ENCODE measurements around the gene SLK. TPM values are rescaled to one million over a fixed set of nuclear protein-coding genes. Genes with fewer than 3 reads are reported as not detected.
A peak's percentile ranks its signal among the peaks of the same experiment; 100 is the strongest.

SLK gene
- total RNA-seq, 1 donor from 2014 or later, result 30.3 TPM

DNA sequence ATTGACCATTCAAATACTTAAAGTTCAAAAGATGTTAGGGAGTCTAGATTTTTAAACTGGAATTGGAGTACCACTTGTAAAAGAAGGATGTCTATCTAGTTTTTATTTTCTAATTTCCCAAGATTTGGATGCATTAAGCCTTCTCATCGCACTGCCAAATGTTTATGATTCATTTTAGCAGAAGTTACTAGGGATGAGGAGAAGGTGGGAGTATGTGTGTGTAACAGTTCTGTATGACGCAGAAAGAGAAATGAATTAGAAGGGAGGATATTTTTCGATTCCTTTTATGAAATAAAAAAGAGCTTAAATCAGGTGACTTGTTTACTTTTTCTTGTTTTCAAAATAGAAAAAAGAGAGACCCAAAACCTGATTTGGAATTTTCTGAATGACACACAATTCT lies 6.8 kb upstream of the SLK start:
- Histone ChIP-seq H3K27me3 (ENCODE audit: control insufficient read depth in 3 of 3, insufficient read depth in 3 of 3, low read length in 3 of 3) (no peaks in the 10 kb centered on the region), H3K4me1 (ENCODE audit: control insufficient read depth in 3 of 3, insufficient read depth in 3 of 3, low read length in 3 of 3) (no peaks in the 10 kb centered on the region), H3K9ac (ENCODE audit: low read depth in 1 of 3, low read length in 3 of 3) (no peak overlapping the region), H3K27ac (ENCODE audit: low read depth, low read length) (no peak overlapping the region), H3K4me3 (ENCODE audit: low read length in 3 of 3) (no peak overlapping the region), H3K9me3 (ENCODE audit: control insufficient read depth in 3 of 3, low read length in 3 of 3) (no peaks in the 10 kb centered on the region), H3K36me3 (ENCODE audit: control insufficient read depth in 3 of 3, insufficient read depth in 3 of 3, low read length in 3 of 3) (no peaks in the 10 kb centered on the region)

DNA sequence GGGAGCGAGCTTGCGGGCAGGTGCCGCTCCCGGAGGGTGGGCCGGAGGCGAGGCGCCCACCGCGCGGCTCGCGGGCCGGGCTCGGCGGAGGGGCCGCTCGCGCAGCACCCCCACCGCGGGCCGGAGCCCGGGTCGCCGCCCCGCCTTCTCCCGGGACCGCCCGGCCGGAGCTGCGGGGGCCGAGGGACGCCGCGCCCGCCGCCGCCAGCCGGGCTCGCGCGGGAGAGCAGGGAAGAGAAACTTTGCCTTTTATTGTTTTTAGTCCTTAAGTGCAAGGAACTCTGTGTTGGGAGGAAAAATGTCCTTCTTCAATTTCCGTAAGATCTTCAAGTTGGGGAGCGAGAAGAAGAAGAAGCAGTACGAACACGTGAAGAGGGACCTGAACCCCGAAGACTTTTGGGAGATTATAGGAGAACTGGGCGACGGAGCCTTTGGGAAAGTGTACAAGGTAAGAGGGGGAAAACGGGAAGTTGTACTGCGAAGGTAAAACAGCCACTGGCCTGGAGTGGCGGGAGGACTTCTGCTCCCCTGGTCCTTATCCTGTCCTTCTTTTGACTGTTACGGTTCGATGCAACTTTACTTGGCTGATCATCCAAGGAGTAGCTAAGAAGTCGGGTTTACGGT lies 620 bp downstream of the SLK start:
- H3K4me1 ChIP-seq (ENCODE audit: control insufficient read depth in 3 of 3, insufficient read depth in 3 of 3, low read length in 3 of 3), result peaks cover 14 to 23% (median 15%) of the 10 kb centered on the region in 3 donors
- H3K9me3 ChIP-seq (ENCODE audit: control insufficient read depth in 3 of 3, low read length in 3 of 3), result no peaks in the 10 kb centered on the region
- H3K27ac ChIP-seq (ENCODE audit: low read depth, low read length), result peak overlapping the region; percentile 90
- H3K9ac ChIP-seq (ENCODE audit: low read depth in 1 of 3, low read length in 3 of 3), result peak overlapping the region; percentile 86 to 99 (median 92)
- no peaks in the 10 kb centered on the region for H3K36me3 ChIP-seq (ENCODE audit: control insufficient read depth in 3 of 3, insufficient read depth in 3 of 3, low read length in 3 of 3)
- H3K27me3 ChIP-seq (ENCODE audit: control insufficient read depth in 3 of 3, insufficient read depth in 3 of 3, low read length in 3 of 3), result no peaks in the 10 kb centered on the region
- peak overlapping the region; percentile 95 to 98 (median 98) for H3K4me3 ChIP-seq (ENCODE audit: low read length in 3 of 3)

DNA sequence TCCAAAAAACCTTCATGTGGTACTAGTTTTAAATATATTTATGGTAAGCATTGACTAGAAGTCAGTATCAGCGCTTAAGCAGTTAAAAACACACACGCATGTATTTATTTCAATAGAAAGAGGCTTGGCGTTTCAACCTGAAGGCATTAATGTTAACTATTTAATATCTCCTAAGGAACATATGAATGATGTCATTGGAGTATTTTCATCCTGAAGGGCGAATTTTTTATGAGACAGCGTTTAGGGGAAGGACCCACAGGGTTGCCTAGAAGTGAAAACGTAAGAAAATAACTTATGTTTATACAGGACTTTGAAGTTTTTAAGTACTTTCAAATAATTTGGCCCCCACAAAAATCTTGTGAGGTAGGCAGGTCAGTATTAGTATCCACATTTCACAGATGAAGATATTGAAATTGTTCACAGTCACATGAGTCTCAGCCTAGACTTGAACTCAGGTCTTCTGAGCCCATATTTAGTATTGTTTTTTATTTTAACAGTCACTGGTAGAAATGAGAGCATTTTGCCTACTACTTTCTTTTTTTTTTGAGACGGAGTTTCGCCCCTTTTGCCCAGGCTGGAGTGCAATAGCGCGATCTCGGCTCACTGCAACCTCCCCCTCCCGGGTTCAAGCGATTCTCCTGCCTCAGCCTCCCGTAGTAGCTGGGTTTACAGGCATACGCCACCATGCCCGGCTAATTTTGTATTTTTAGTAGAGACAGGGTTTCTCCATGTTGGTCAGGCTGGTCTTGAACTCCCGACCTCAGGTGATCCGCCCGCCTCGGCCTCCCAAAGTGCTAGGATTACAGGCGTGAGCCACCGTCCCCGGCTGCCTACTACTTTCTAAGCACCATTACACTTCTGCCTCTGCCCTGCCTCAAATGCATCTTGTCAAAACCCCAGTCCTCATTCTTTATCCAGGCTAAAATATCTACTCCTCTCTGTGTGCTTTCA lies 1.8 kb downstream of the SLK start:
- H3K9me3 ChIP-seq (ENCODE audit: control insufficient read depth in 3 of 3, low read length in 3 of 3), result no peaks in the 10 kb centered on the region
- no peaks in the 10 kb centered on the region for H3K27me3 ChIP-seq (ENCODE audit: control insufficient read depth in 3 of 3, insufficient read depth in 3 of 3, low read length in 3 of 3)
- H3K4me1 ChIP-seq (ENCODE audit: control insufficient read depth in 3 of 3, insufficient read depth in 3 of 3, low read length in 3 of 3), result peaks cover 14 to 23% (median 15%) of the 10 kb centered on the region in 3 donors
- H3K27ac ChIP-seq (ENCODE audit: low read depth, low read length), result no peak overlapping the region
- peak overlapping the region; percentile 75 to 99 (median 92) for H3K9ac ChIP-seq (ENCODE audit: low read depth in 1 of 3, low read length in 3 of 3)
- H3K36me3 ChIP-seq (ENCODE audit: control insufficient read depth in 3 of 3, insufficient read depth in 3 of 3, low read length in 3 of 3), result no peaks in the 10 kb centered on the region
- peak overlapping the region; percentile 95 to 98 (median 98) for H3K4me3 ChIP-seq (ENCODE audit: low read length in 3 of 3)

DNA sequence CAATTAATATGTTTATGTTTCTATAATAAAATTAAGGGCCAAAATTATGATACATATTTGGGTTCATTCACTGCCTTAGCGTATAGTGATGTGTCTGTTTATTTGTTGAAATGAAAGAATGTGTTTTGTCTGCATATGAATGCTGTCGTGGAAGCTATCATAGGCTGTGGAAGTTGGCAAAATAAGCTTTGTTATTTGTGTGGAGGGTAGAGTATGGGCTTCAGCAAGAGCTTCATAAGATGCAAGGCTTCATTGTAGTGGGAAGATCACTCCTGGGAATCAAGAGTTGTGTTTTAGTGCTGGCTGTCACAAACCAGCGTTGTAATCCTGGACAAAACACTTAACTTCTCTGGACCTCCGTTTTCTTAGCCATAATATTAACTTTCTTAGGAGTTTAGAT lies 2.5 kb downstream of the SLK start:
- no peak overlapping the region for H3K27ac ChIP-seq (ENCODE audit: low read depth, low read length)
- H3K36me3 ChIP-seq (ENCODE audit: control insufficient read depth in 3 of 3, insufficient read depth in 3 of 3, low read length in 3 of 3), result no peaks in the 10 kb centered on the region
- no peaks in the 10 kb centered on the region for H3K9me3 ChIP-seq (ENCODE audit: control insufficient read depth in 3 of 3, low read length in 3 of 3)
- H3K4me3 ChIP-seq (ENCODE audit: low read length in 3 of 3), result peak overlapping the region; percentile 95 to 98 (median 98)
- H3K4me1 ChIP-seq (ENCODE audit: control insufficient read depth in 3 of 3, insufficient read depth in 3 of 3, low read length in 3 of 3), result peaks cover 14 to 23% (median 15%) of the 10 kb centered on the region in 3 donors
- peak overlapping the region; percentile 13 to 75 (median 63) for H3K9ac ChIP-seq (ENCODE audit: low read depth in 1 of 3, low read length in 3 of 3)
- no peaks in the 10 kb centered on the region for H3K27me3 ChIP-seq (ENCODE audit: control insufficient read depth in 3 of 3, insufficient read depth in 3 of 3, low read length in 3 of 3)

DNA sequence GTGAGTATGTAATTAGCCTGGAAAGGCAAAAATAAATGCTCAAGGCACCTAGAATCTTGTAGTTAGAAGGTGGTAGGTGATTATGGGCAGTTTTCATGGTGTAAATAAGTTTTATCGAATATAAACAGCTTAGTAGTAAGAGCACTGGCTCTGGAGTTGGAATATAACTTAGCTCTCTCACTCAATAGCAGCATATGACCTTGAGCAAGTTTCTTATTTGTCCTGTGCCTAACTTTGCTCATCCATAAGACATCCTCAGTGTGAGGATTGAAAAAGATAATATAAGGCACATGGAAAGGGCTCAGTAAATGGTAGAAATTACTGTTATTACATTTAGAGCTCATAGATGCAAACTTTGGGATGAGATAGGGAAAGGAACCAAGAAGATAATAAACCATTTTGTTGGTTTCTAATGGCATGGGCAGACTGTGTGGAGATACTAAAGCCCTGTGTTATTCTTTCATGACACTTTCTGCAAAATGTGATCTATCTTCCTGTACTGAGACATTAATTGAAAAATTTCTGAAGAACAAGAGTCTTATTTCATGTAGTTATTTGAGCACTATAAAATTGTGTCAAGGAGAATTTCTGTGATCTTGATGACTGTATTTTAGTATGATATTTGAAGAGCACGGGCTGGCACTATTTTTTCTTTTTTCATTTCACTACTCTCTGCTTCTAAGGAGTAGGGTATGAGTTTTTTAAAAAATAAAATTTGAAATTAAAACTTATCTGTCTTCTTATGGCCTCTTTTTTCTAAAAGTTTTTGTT lies 3.1 kb downstream of the SLK start:
- no peaks in the 10 kb centered on the region for H3K27me3 ChIP-seq (ENCODE audit: control insufficient read depth in 3 of 3, insufficient read depth in 3 of 3, low read length in 3 of 3)
- peak overlapping the region; percentile 95 to 98 (median 98) for H3K4me3 ChIP-seq (ENCODE audit: low read length in 3 of 3)
- H3K27ac ChIP-seq (ENCODE audit: low read depth, low read length), result no peak overlapping the region
- H3K4me1 ChIP-seq (ENCODE audit: control insufficient read depth in 3 of 3, insufficient read depth in 3 of 3, low read length in 3 of 3), result peaks cover 14 to 23% (median 18%) of the 10 kb centered on the region in 3 donors
- no peaks in the 10 kb centered on the region for H3K36me3 ChIP-seq (ENCODE audit: control insufficient read depth in 3 of 3, insufficient read depth in 3 of 3, low read length in 3 of 3)
- H3K9ac ChIP-seq (ENCODE audit: low read depth in 1 of 3, low read length in 3 of 3), result peak overlapping the region; percentile 13 to 63 (median 42)
- H3K9me3 ChIP-seq (ENCODE audit: control insufficient read depth in 3 of 3, low read length in 3 of 3), result no peaks in the 10 kb centered on the region

DNA sequence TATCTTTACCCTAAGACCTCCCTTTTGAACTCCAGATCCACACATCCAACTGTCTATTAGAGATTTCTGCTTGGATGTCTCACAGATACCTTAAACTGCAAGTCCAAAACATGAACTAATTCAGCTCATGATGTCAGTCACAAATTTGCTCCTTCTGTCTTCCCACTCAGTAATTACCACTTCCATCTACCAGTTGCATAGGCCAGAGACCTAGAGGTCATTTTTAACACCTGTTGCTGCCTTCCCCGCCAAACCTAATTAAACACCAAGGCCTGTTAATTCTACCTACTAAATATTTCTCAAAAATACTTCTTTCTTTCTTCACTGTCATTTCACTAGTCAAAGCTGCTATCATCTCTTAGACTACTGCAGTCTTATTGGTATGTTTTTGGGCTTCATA lies 8.2 kb downstream of the SLK start:
- Histone ChIP-seq H3K4me3 (ENCODE audit: low read length in 3 of 3) (no peak overlapping the region), H3K4me1 (ENCODE audit: control insufficient read depth in 3 of 3, insufficient read depth in 3 of 3, low read length in 3 of 3) (peaks cover 1 to 16% (median 2%) of the 10 kb centered on the region in 3 donors), H3K9me3 (ENCODE audit: control insufficient read depth in 3 of 3, low read length in 3 of 3) (no peaks in the 10 kb centered on the region), H3K27me3 (ENCODE audit: control insufficient read depth in 3 of 3, insufficient read depth in 3 of 3, low read length in 3 of 3) (no peaks in the 10 kb centered on the region), H3K36me3 (ENCODE audit: control insufficient read depth in 3 of 3, insufficient read depth in 3 of 3, low read length in 3 of 3) (no peaks in the 10 kb centered on the region), H3K27ac (ENCODE audit: low read depth, low read length) (no peak overlapping the region), H3K9ac (ENCODE audit: low read depth in 1 of 3, low read length in 3 of 3) (no peak overlapping the region)

DNA sequence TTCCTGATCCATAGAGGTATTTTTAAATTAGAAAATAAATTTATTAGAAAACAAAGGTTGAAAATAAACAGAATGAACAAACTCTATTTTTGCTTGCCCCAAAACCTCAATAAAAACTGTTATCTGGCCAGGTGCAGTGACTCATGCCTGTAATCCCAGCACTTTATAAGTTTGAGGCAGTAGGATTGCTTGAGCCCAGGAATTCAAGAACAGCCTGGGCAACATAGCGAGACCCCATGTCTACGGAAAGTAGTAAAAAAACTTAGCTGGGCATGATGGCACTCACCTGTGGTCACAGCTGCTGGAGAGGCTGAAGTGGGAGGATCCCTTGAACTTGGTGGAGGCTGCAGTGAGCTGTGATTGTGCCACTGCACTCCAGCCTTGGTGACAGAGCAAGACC lies 10.3 kb downstream of the SLK start:
- H3K9me3 ChIP-seq (ENCODE audit: control insufficient read depth in 3 of 3, low read length in 3 of 3), result no peaks in the 10 kb centered on the region
- no peak overlapping the region for H3K9ac ChIP-seq (ENCODE audit: low read depth in 1 of 3, low read length in 3 of 3)
- no peaks in the 10 kb centered on the region for H3K27me3 ChIP-seq (ENCODE audit: control insufficient read depth in 3 of 3, insufficient read depth in 3 of 3, low read length in 3 of 3)
- H3K4me3 ChIP-seq (ENCODE audit: low read length in 3 of 3), result no peak overlapping the region
- peaks cover 0 to 13% (median 2%) of the 10 kb centered on the region in 3 donors for H3K4me1 ChIP-seq (ENCODE audit: control insufficient read depth in 3 of 3, insufficient read depth in 3 of 3, low read length in 3 of 3)
- H3K36me3 ChIP-seq (ENCODE audit: control insufficient read depth in 3 of 3, insufficient read depth in 3 of 3, low read length in 3 of 3), result no peaks in the 10 kb centered on the region
- H3K27ac ChIP-seq (ENCODE audit: low read depth, low read length), result no peak overlapping the region

DNA sequence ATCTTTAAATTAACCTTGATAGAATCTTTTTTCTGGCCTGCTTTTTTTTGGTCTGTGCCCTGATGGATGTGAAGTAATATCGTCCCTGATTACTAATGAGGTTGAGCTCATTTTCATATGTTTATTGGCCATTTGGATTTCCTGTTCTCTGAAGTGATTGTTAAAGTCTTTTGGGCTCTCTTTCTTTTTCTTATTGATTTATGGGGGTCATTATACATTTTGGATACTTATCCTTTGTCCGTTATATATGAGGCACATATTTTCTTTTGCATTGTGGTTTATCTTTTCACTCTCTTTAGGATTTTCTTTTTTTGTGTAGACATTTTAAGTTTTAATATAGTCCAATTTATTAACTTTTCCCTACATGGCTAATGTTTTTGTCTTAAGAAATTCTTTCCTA lies 12.6 kb downstream of the SLK start:
- Histone ChIP-seq H3K4me3 (ENCODE audit: low read length in 3 of 3) (no peak overlapping the region), H3K9me3 (ENCODE audit: control insufficient read depth in 3 of 3, low read length in 3 of 3) (no peaks in the 10 kb centered on the region), H3K4me1 (ENCODE audit: control insufficient read depth in 3 of 3, insufficient read depth in 3 of 3, low read length in 3 of 3) (peaks cover 4 to 23% (median 7%) of the 10 kb centered on the region in 3 donors), H3K9ac (ENCODE audit: low read depth in 1 of 3, low read length in 3 of 3) (no peak overlapping the region), H3K27ac (ENCODE audit: low read depth, low read length) (no peak overlapping the region), H3K27me3 (ENCODE audit: control insufficient read depth in 3 of 3, insufficient read depth in 3 of 3, low read length in 3 of 3) (no peaks in the 10 kb centered on the region), H3K36me3 (ENCODE audit: control insufficient read depth in 3 of 3, insufficient read depth in 3 of 3, low read length in 3 of 3) (no peaks in the 10 kb centered on the region)

DNA sequence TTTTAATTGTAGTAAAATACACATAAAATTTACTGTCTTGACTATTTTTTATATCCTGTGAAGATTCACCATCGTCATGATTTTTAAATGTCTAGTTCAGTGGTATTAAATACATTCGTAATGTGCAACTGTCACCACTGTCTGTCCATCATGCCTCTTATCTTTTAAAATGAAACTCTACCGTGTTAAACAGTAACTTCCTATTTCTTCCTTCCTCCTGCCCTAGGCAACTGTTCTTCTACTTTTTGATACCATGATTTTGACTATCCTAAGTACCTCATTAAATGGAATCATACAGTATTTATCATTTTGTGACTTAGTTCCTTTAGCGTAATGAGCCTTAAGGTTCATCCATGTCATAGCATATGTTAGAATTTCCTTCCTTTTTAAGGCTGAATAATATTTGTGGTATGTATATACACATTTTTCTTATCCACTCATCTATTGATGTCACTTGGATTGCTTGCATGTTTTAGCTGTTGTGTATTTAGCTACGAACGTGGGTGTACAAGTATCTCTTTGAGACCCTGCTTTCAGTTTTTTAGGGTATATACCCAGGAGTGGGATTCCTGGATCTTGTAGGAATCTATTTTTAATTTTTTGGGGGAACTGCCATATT lies 13.5 kb downstream of the SLK start:
- Histone ChIP-seq H3K27me3 (ENCODE audit: control insufficient read depth in 3 of 3, insufficient read depth in 3 of 3, low read length in 3 of 3) (no peaks in the 10 kb centered on the region), H3K4me1 (ENCODE audit: control insufficient read depth in 3 of 3, insufficient read depth in 3 of 3, low read length in 3 of 3) (peaks cover 4 to 16% (median 7%) of the 10 kb centered on the region in 3 donors), H3K9ac (ENCODE audit: low read depth in 1 of 3, low read length in 3 of 3) (no peak overlapping the region), H3K9me3 (ENCODE audit: control insufficient read depth in 3 of 3, low read length in 3 of 3) (no peaks in the 10 kb centered on the region), H3K27ac (ENCODE audit: low read depth, low read length) (no peak overlapping the region), H3K36me3 (ENCODE audit: control insufficient read depth in 3 of 3, insufficient read depth in 3 of 3, low read length in 3 of 3) (no peaks in the 10 kb centered on the region), H3K4me3 (ENCODE audit: low read length in 3 of 3) (no peak overlapping the region)
